ENCODE results near the gene AIF1L.

DNA sequence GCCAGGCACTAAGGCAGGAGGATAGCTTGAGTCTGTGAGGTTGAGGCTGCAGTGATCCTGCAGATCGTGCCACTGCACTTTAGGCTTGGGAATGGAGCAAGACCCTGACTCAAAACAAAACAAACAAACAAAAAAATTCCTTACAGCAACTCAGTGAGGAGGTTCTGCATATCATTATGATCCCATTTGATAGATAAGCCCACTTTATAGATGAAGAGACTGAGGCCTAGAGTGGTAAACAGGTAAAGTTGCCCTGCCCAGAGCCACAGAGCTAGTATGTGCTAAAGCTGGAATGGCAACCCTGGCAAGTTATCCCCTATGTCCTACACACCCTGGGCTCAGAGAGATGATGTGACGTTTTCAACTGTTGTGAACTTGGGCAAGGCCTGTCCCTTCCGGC lies 7.2 kb downstream of the AIF1L start:
- TF ChIP-seq, protein P1, sequence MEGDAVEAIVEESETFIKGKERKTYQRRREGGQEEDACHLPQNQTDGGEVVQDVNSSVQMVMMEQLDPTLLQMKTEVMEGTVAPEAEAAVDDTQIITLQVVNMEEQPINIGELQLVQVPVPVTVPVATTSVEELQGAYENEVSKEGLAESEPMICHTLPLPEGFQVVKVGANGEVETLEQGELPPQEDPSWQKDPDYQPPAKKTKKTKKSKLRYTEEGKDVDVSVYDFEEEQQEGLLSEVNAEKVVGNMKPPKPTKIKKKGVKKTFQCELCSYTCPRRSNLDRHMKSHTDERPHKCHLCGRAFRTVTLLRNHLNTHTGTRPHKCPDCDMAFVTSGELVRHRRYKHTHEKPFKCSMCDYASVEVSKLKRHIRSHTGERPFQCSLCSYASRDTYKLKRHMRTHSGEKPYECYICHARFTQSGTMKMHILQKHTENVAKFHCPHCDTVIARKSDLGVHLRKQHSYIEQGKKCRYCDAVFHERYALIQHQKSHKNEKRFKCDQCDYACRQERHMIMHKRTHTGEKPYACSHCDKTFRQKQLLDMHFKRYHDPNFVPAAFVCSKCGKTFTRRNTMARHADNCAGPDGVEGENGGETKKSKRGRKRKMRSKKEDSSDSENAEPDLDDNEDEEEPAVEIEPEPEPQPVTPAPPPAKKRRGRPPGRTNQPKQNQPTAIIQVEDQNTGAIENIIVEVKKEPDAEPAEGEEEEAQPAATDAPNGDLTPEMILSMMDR (IDR thresholded peaks at IDR 0.05) = no peak
- no peak for TF ChIP-seq EZH2 (IDR thresholded peaks at IDR 0.05; ENCODE audit: borderline replicate concordance, insufficient read depth, low read depth, low read length, poor library complexity, severe bottlenecking)
